Measurements from ENCODE around the gene C3orf22.

The C3orf22 gene

GRCh38 chr3:126578702-126579101, 20.0 kb upstream of the C3orf22 start:
- Histone ChIP-seq H3K9me3 (ENCODE audit: control insufficient read depth in 1 of 2, low read length in 2 of 2) (no peaks in the 10 kb centered on the region), H3K9ac (ENCODE audit: low read depth in 1 of 2, low read length in 2 of 2) (no peak overlapping the region), H3K36me3 (ENCODE audit: control insufficient read depth in 1 of 2, insufficient read depth in 2 of 2, low read length in 2 of 2) (no peaks in the 10 kb centered on the region), H3K4me3 (ENCODE audit: low read depth in 1 of 2, low read length in 2 of 2) (no peak overlapping the region), H3K27me3 (ENCODE audit: control insufficient read depth in 1 of 2, insufficient read depth in 2 of 2, low read length in 2 of 2) (no peaks in the 10 kb centered on the region), H3K27ac (ENCODE audit: low read depth, low read length) (no peak overlapping the region), H3K4me1 (ENCODE audit: control insufficient read depth in 1 of 2, insufficient read depth in 2 of 2, low read length in 2 of 2) (no peaks in the 10 kb centered on the region)

- H3K27me3 ChIP-seq (ENCODE audit: control insufficient read depth in 1 of 2, insufficient read depth in 2 of 2, low read length in 2 of 2): no peaks in the 10 kb centered on the region
- no peak overlapping the region for H3K9ac ChIP-seq (ENCODE audit: low read depth in 1 of 2, low read length in 2 of 2)
- no peaks in the 10 kb centered on the region for H3K36me3 ChIP-seq (ENCODE audit: control insufficient read depth in 1 of 2, insufficient read depth in 2 of 2, low read length in 2 of 2)
- no peak overlapping the region for H3K4me3 ChIP-seq (ENCODE audit: low read depth in 1 of 2, low read length in 2 of 2)
- no peaks in the 10 kb centered on the region for H3K9me3 ChIP-seq (ENCODE audit: control insufficient read depth in 1 of 2, low read length in 2 of 2)
- H3K4me1 ChIP-seq (ENCODE audit: control insufficient read depth in 1 of 2, insufficient read depth in 2 of 2, low read length in 2 of 2): no peaks in the 10 kb centered on the region
- no peak overlapping the region for H3K27ac ChIP-seq (ENCODE audit: low read depth, low read length)
These were observed 18.5 kb upstream of the C3orf22 start for GRCh38 chr3:126577261-126577660.

- Histone ChIP-seq H3K4me1 (ENCODE audit: control insufficient read depth in 1 of 2, insufficient read depth in 2 of 2, low read length in 2 of 2) (no peaks in the 10 kb centered on the region), H3K27ac (ENCODE audit: low read depth, low read length) (no peak overlapping the region), H3K9me3 (ENCODE audit: control insufficient read depth in 1 of 2, low read length in 2 of 2) (no peaks in the 10 kb centered on the region), H3K9ac (ENCODE audit: low read depth in 1 of 2, low read length in 2 of 2) (no peak overlapping the region), H3K27me3 (ENCODE audit: control insufficient read depth in 1 of 2, insufficient read depth in 2 of 2, low read length in 2 of 2) (no peaks in the 10 kb centered on the region), H3K4me3 (ENCODE audit: low read depth in 1 of 2, low read length in 2 of 2) (no peak overlapping the region), H3K36me3 (ENCODE audit: control insufficient read depth in 1 of 2, insufficient read depth in 2 of 2, low read length in 2 of 2) (no peaks in the 10 kb centered on the region)
These were observed 14.9 kb upstream of the C3orf22 start for GRCh38 chr3:126573492-126574117.

GRCh38 chr3:126571078-126571477, 12.3 kb upstream of the C3orf22 start:
- H3K36me3 ChIP-seq (ENCODE audit: control insufficient read depth in 1 of 2, insufficient read depth in 2 of 2, low read length in 2 of 2): no peaks in the 10 kb centered on the region
- no peak overlapping the region for H3K9ac ChIP-seq (ENCODE audit: low read depth in 1 of 2, low read length in 2 of 2)
- H3K27ac ChIP-seq (ENCODE audit: low read depth, low read length): no peak overlapping the region
- no peaks in the 10 kb centered on the region for H3K27me3 ChIP-seq (ENCODE audit: control insufficient read depth in 1 of 2, insufficient read depth in 2 of 2, low read length in 2 of 2)
- no peaks in the 10 kb centered on the region for H3K9me3 ChIP-seq (ENCODE audit: control insufficient read depth in 1 of 2, low read length in 2 of 2)
- no peaks in the 10 kb centered on the region for H3K4me1 ChIP-seq (ENCODE audit: control insufficient read depth in 1 of 2, insufficient read depth in 2 of 2, low read length in 2 of 2)
- no peak overlapping the region for H3K4me3 ChIP-seq (ENCODE audit: low read depth in 1 of 2, low read length in 2 of 2)

- H3K27me3 ChIP-seq (ENCODE audit: control insufficient read depth in 1 of 2, insufficient read depth in 2 of 2, low read length in 2 of 2): no peaks in the 10 kb centered on the region
- no peak overlapping the region for H3K9ac ChIP-seq (ENCODE audit: low read depth in 1 of 2, low read length in 2 of 2)
- H3K36me3 ChIP-seq (ENCODE audit: control insufficient read depth in 1 of 2, insufficient read depth in 2 of 2, low read length in 2 of 2): no peaks in the 10 kb centered on the region
- H3K27ac ChIP-seq (ENCODE audit: low read depth, low read length): no peak overlapping the region
- H3K9me3 ChIP-seq (ENCODE audit: control insufficient read depth in 1 of 2, low read length in 2 of 2): no peaks in the 10 kb centered on the region
- no peaks in the 10 kb centered on the region for H3K4me1 ChIP-seq (ENCODE audit: control insufficient read depth in 1 of 2, insufficient read depth in 2 of 2, low read length in 2 of 2)
- no peak overlapping the region for H3K4me3 ChIP-seq (ENCODE audit: low read depth in 1 of 2, low read length in 2 of 2)
These were observed 11.4 kb upstream of the C3orf22 start for GRCh38 chr3:126570103-126570541.

- H3K4me1 ChIP-seq (ENCODE audit: control insufficient read depth in 1 of 2, insufficient read depth in 2 of 2, low read length in 2 of 2): no peaks in the 10 kb centered on the region
- H3K9me3 ChIP-seq (ENCODE audit: control insufficient read depth in 1 of 2, low read length in 2 of 2): no peaks in the 10 kb centered on the region
- no peak overlapping the region for H3K9ac ChIP-seq (ENCODE audit: low read depth in 1 of 2, low read length in 2 of 2)
- no peaks in the 10 kb centered on the region for H3K36me3 ChIP-seq (ENCODE audit: control insufficient read depth in 1 of 2, insufficient read depth in 2 of 2, low read length in 2 of 2)
- no peak overlapping the region for H3K27ac ChIP-seq (ENCODE audit: low read depth, low read length)
- no peak overlapping the region for H3K4me3 ChIP-seq (ENCODE audit: low read depth in 1 of 2, low read length in 2 of 2)
- H3K27me3 ChIP-seq (ENCODE audit: control insufficient read depth in 1 of 2, insufficient read depth in 2 of 2, low read length in 2 of 2): no peaks in the 10 kb centered on the region
These were observed 10.8 kb upstream of the C3orf22 start for GRCh38 chr3:126569390-126569975.

GRCh38 chr3:126568776-126569342, 10.1 kb upstream of the C3orf22 start:
- H3K9me3 ChIP-seq (ENCODE audit: control insufficient read depth in 1 of 2, low read length in 2 of 2): no peaks in the 10 kb centered on the region
- no peaks in the 10 kb centered on the region for H3K36me3 ChIP-seq (ENCODE audit: control insufficient read depth in 1 of 2, insufficient read depth in 2 of 2, low read length in 2 of 2)
- H3K4me3 ChIP-seq (ENCODE audit: low read depth in 1 of 2, low read length in 2 of 2): no peak overlapping the region
- no peaks in the 10 kb centered on the region for H3K27me3 ChIP-seq (ENCODE audit: control insufficient read depth in 1 of 2, insufficient read depth in 2 of 2, low read length in 2 of 2)
- H3K9ac ChIP-seq (ENCODE audit: low read depth in 1 of 2, low read length in 2 of 2): no peak overlapping the region
- H3K27ac ChIP-seq (ENCODE audit: low read depth, low read length): no peak overlapping the region
- no peaks in the 10 kb centered on the region for H3K4me1 ChIP-seq (ENCODE audit: control insufficient read depth in 1 of 2, insufficient read depth in 2 of 2, low read length in 2 of 2)

GRCh38 chr3:126567696-126568438, 9.1 kb upstream of the C3orf22 start:
- H3K9me3 ChIP-seq (ENCODE audit: control insufficient read depth in 1 of 2, low read length in 2 of 2): peaks cover 0 to 3% of the 10 kb centered on the region in 2 donors
- no peaks in the 10 kb centered on the region for H3K4me1 ChIP-seq (ENCODE audit: control insufficient read depth in 1 of 2, insufficient read depth in 2 of 2, low read length in 2 of 2)
- no peak overlapping the region for H3K27ac ChIP-seq (ENCODE audit: low read depth, low read length)
- H3K27me3 ChIP-seq (ENCODE audit: control insufficient read depth in 1 of 2, insufficient read depth in 2 of 2, low read length in 2 of 2): no peaks in the 10 kb centered on the region
- no peak overlapping the region for H3K4me3 ChIP-seq (ENCODE audit: low read depth in 1 of 2, low read length in 2 of 2)
- H3K36me3 ChIP-seq (ENCODE audit: control insufficient read depth in 1 of 2, insufficient read depth in 2 of 2, low read length in 2 of 2): no peaks in the 10 kb centered on the region
- H3K9ac ChIP-seq (ENCODE audit: low read depth in 1 of 2, low read length in 2 of 2): no peak overlapping the region

GRCh38 chr3:126562737-126563276, 4.1 kb upstream of the C3orf22 start:
- H3K9ac ChIP-seq (ENCODE audit: low read depth in 1 of 2, low read length in 2 of 2): no peak overlapping the region
- H3K9me3 ChIP-seq (ENCODE audit: control insufficient read depth in 1 of 2, low read length in 2 of 2): peaks cover 0 to 3% of the 10 kb centered on the region in 2 donors
- H3K27me3 ChIP-seq (ENCODE audit: control insufficient read depth in 1 of 2, insufficient read depth in 2 of 2, low read length in 2 of 2): no peaks in the 10 kb centered on the region
- no peak overlapping the region for H3K27ac ChIP-seq (ENCODE audit: low read depth, low read length)
- H3K36me3 ChIP-seq (ENCODE audit: control insufficient read depth in 1 of 2, insufficient read depth in 2 of 2, low read length in 2 of 2): no peaks in the 10 kb centered on the region
- no peaks in the 10 kb centered on the region for H3K4me1 ChIP-seq (ENCODE audit: control insufficient read depth in 1 of 2, insufficient read depth in 2 of 2, low read length in 2 of 2)
- H3K4me3 ChIP-seq (ENCODE audit: low read depth in 1 of 2, low read length in 2 of 2): no peak overlapping the region

GRCh38 chr3:126557761-126558160, 971 bp downstream of the C3orf22 start:
- no peaks in the 10 kb centered on the region for H3K9me3 ChIP-seq (ENCODE audit: control insufficient read depth in 1 of 2, low read length in 2 of 2)
- H3K4me3 ChIP-seq (ENCODE audit: low read depth in 1 of 2, low read length in 2 of 2): no peak overlapping the region
- H3K4me1 ChIP-seq (ENCODE audit: control insufficient read depth in 1 of 2, insufficient read depth in 2 of 2, low read length in 2 of 2): no peaks in the 10 kb centered on the region
- no peaks in the 10 kb centered on the region for H3K36me3 ChIP-seq (ENCODE audit: control insufficient read depth in 1 of 2, insufficient read depth in 2 of 2, low read length in 2 of 2)
- no peaks in the 10 kb centered on the region for H3K27me3 ChIP-seq (ENCODE audit: control insufficient read depth in 1 of 2, insufficient read depth in 2 of 2, low read length in 2 of 2)
- no peak overlapping the region for H3K27ac ChIP-seq (ENCODE audit: low read depth, low read length)
- H3K9ac ChIP-seq (ENCODE audit: low read depth in 1 of 2, low read length in 2 of 2): no peak overlapping the region
